Heart left ventricle (tissue), 13 donors: ENCODE results near the gene ITGAV.

ENCODE experiments used
- CTCF ChIP-seq, 12 donors: fragments of 200-600 bp; sonication (generic) in 4 of 12; IDR thresholded peaks; one replicate each; pipeline versions ENCODE4 v1.5.0 to v1.8.0; 2018 to 2022; ENCODE audit warnings: antibody characterized with exemption in 12 of 12, mild to moderate bottlenecking in 5 of 12
- POLR2A ChIP-seq, 2 donors: fragments of 450-650 bp; IDR thresholded peaks; one replicate each; pipeline ENCODE4 v1.6.1; 2017; ENCODE audit warnings: antibody characterized with exemption in 2 of 2, mild to moderate bottlenecking in 2 of 2, moderate library complexity in 2 of 2
- donor health status: ischemic (EF 13 %, LVEDD 7.1; RV severe dilation, severe dysfunction).
- donor health status: DM: no; HTN: yes; CAD: no.
- donor health status: DM: no; HTN: no; CAD: no.
- donor health status: ischemic (EF 25% LVEDD 6.9; RV normal size, moderate dysfunction).
- donor health status: ischemic (EF 25% LVEDD 5.7; RV mildly dilated, moderate dysfunction).
- donor health status: ischemic (EF 35%, LVEDD 5.7; RV mildly dilated, moderate dysfunction).
- donor health status: nonischemic (EF 11% LVEDD 7.7; RV severe dilation, severe dysfunction).
- donor health status: DM: yes; HTN: yes; CAD: no.
- donor health status: PGD.
- donor health status: ischemic (EF 29% LVEDD 5.4; RV normal size, mild dysfunction).
- donor health status: nonischemic (EF 23%, LVEDD 6.1; RV moderate dilation, normal function).

GRCh38 chr2:186669146-186669545 is 79.3 kb downstream of the ITGAV start:
- TF ChIP-seq POLR2A (IDR thresholded peaks at IDR 0.05) (no peak), CTCF (IDR thresholded peaks at IDR 0.05) (no peak)
